T-helper 2 cell treated with Interferon-gamma antibody and Interleukin-4, amounts not matched to agents 5 μg/mL and 100 μg/mL, for 36 hours (primary cell): ENCODE results near the gene SLC38A8.

Experiments
- DNase-seq: peaks from one replicate; pipeline ENCODE4 v3.0.0; 2021; ENCODE audit warnings: low spot score
- H3K27ac Mint-ChIP-seq: one replicate; pipeline ENCODE4 v1.8.0; 2021; ENCODE audit warnings: mild to moderate bottlenecking, mixed read lengths
- H3K27me3 Mint-ChIP-seq: one replicate; pipeline ENCODE4 v1.8.0; 2021; ENCODE audit warnings: low read depth, mixed read lengths
- H3K36me3 Mint-ChIP-seq: one replicate; pipeline ENCODE4 v1.8.0; 2021; ENCODE audit warnings: low read depth, mixed read lengths
- H3K4me1 Mint-ChIP-seq: one replicate; pipeline ENCODE4 v1.8.0; 2021; ENCODE audit warnings: low read depth, mixed read lengths
- H3K4me3 Mint-ChIP-seq: one replicate; pipeline ENCODE4 v1.8.0; 2022; ENCODE audit warnings: mild to moderate bottlenecking, moderate library complexity, mixed read lengths
- H3K9me3 Mint-ChIP-seq: one replicate; pipeline ENCODE4 v1.8.0; 2021; ENCODE audit warnings: mixed read lengths

The SLC38A8 gene

GRCh38 chr16:84080813-84081212 is 38.2 kb upstream of the SLC38A8 start:
- Mint-ChIP-seq H3K9me3 (no peaks in the 10 kb centered on the region), H3K27ac (no peak overlapping the region), H3K4me3 (no peak overlapping the region), H3K36me3 (peaks cover 44% of the 10 kb centered on the region), H3K27me3 (no peaks in the 10 kb centered on the region), H3K4me1 (peaks cover 8% of the 10 kb centered on the region)
- DNase-seq = no peak

GRCh38 chr16:84080378-84080777 is 37.8 kb upstream of the SLC38A8 start:
- H3K4me3 Mint-ChIP-seq = no peak overlapping the region
- H3K4me1 Mint-ChIP-seq = peaks cover 7% of the 10 kb centered on the region
- no peak overlapping the region for H3K27ac Mint-ChIP-seq

GRCh38 chr16:84079664-84080063 is 37.1 kb upstream of the SLC38A8 start:
- Mint-ChIP-seq H3K27me3 (no peaks in the 10 kb centered on the region), H3K9me3 (no peaks in the 10 kb centered on the region), H3K27ac (no peak overlapping the region), H3K36me3 (peaks cover 42% of the 10 kb centered on the region), H3K4me3 (no peak overlapping the region), H3K4me1 (peaks cover 3% of the 10 kb centered on the region)
- no peak for DNase-seq

More at GRCh38 chr16:84080378-84080777, 37.8 kb upstream of the SLC38A8 start:
- H3K9me3 Mint-ChIP-seq = no peaks in the 10 kb centered on the region
- DNase-seq = no peak
- peaks cover 45% of the 10 kb centered on the region for H3K36me3 Mint-ChIP-seq
- no peaks in the 10 kb centered on the region for H3K27me3 Mint-ChIP-seq

- H3K36me3 Mint-ChIP-seq = peaks cover 40% of the 10 kb centered on the region
- peaks cover 2% of the 10 kb centered on the region for H3K4me1 Mint-ChIP-seq
- DNase-seq = no peak
- H3K4me3 Mint-ChIP-seq = no peak overlapping the region
- H3K27ac Mint-ChIP-seq = no peak overlapping the region
- H3K9me3 Mint-ChIP-seq = no peaks in the 10 kb centered on the region
- H3K27me3 Mint-ChIP-seq = no peaks in the 10 kb centered on the region
These were observed 32.8 kb upstream of the SLC38A8 start for GRCh38 chr16:84075376-84075775.

GRCh38 chr16:84074721-84075120 is 32.1 kb upstream of the SLC38A8 start:
- H3K9me3 Mint-ChIP-seq = no peaks in the 10 kb centered on the region
- DNase-seq = no peak
- peaks cover 37% of the 10 kb centered on the region for H3K36me3 Mint-ChIP-seq
- peaks cover 2% of the 10 kb centered on the region for H3K4me1 Mint-ChIP-seq
- H3K4me3 Mint-ChIP-seq = no peak overlapping the region
- no peaks in the 10 kb centered on the region for H3K27me3 Mint-ChIP-seq
- no peak overlapping the region for H3K27ac Mint-ChIP-seq

- no peaks in the 10 kb centered on the region for H3K9me3 Mint-ChIP-seq
- peaks cover 41% of the 10 kb centered on the region for H3K36me3 Mint-ChIP-seq
- no peak overlapping the region for H3K4me3 Mint-ChIP-seq
- no peak overlapping the region for H3K27ac Mint-ChIP-seq
- no peaks in the 10 kb centered on the region for H3K27me3 Mint-ChIP-seq
- H3K4me1 Mint-ChIP-seq = no peaks in the 10 kb centered on the region
- no peak for DNase-seq
These were observed 29.4 kb upstream of the SLC38A8 start for GRCh38 chr16:84072014-84072413.

- Mint-ChIP-seq H3K4me3 (no peak overlapping the region), H3K36me3 (peaks cover 44% of the 10 kb centered on the region), H3K27ac (no peak overlapping the region)
These were observed 28.5 kb upstream of the SLC38A8 start for GRCh38 chr16:84071121-84071520.

GRCh38 chr16:84069540-84069939 is 26.9 kb upstream of the SLC38A8 start:
- H3K4me1 Mint-ChIP-seq = no peaks in the 10 kb centered on the region
- H3K4me3 Mint-ChIP-seq = no peak overlapping the region
- DNase-seq = no peak
- H3K36me3 Mint-ChIP-seq = peaks cover 44% of the 10 kb centered on the region
- no peak overlapping the region for H3K27ac Mint-ChIP-seq
- no peaks in the 10 kb centered on the region for H3K27me3 Mint-ChIP-seq
- H3K9me3 Mint-ChIP-seq = no peaks in the 10 kb centered on the region

More at GRCh38 chr16:84071121-84071520, 28.5 kb upstream of the SLC38A8 start:
- Mint-ChIP-seq H3K4me1 (no peaks in the 10 kb centered on the region), H3K9me3 (no peaks in the 10 kb centered on the region), H3K27me3 (no peaks in the 10 kb centered on the region)
- no peak for DNase-seq

GRCh38 chr16:84068783-84069462 is 26.3 kb upstream of the SLC38A8 start:
- no peak overlapping the region for H3K4me3 Mint-ChIP-seq
- H3K9me3 Mint-ChIP-seq = no peaks in the 10 kb centered on the region
- H3K36me3 Mint-ChIP-seq = peaks cover 42% of the 10 kb centered on the region

GRCh38 chr16:84068041-84068440 is 25.4 kb upstream of the SLC38A8 start:
- DNase-seq = no peak
- no peak overlapping the region for H3K27ac Mint-ChIP-seq

More at GRCh38 chr16:84068783-84069462, 26.3 kb upstream of the SLC38A8 start:
- H3K27ac Mint-ChIP-seq = no peak overlapping the region
- DNase-seq = no peak
- no peaks in the 10 kb centered on the region for H3K4me1 Mint-ChIP-seq
- no peaks in the 10 kb centered on the region for H3K27me3 Mint-ChIP-seq

GRCh38 chr16:84067640-84068039 is 25.0 kb upstream of the SLC38A8 start:
- no peak overlapping the region for H3K27ac Mint-ChIP-seq
- H3K36me3 Mint-ChIP-seq = peaks cover 50% of the 10 kb centered on the region
- H3K4me1 Mint-ChIP-seq = peaks cover 2% of the 10 kb centered on the region

More at GRCh38 chr16:84068041-84068440, 25.4 kb upstream of the SLC38A8 start:
- H3K4me1 Mint-ChIP-seq = no peaks in the 10 kb centered on the region
- H3K27me3 Mint-ChIP-seq = no peaks in the 10 kb centered on the region
- peaks cover 46% of the 10 kb centered on the region for H3K36me3 Mint-ChIP-seq
- H3K4me3 Mint-ChIP-seq = no peak overlapping the region
- no peaks in the 10 kb centered on the region for H3K9me3 Mint-ChIP-seq

GRCh38 chr16:84065536-84066132 is 23.0 kb upstream of the SLC38A8 start:
- Mint-ChIP-seq H3K36me3 (peaks cover 43% of the 10 kb centered on the region), H3K9me3 (no peaks in the 10 kb centered on the region), H3K4me1 (peaks cover 2% of the 10 kb centered on the region), H3K27me3 (no peaks in the 10 kb centered on the region), H3K4me3 (no peak overlapping the region), H3K27ac (no peak overlapping the region)
- peak; percentile 23 for DNase-seq

More at GRCh38 chr16:84067640-84068039, 25.0 kb upstream of the SLC38A8 start:
- no peak for DNase-seq
- Mint-ChIP-seq H3K9me3 (no peaks in the 10 kb centered on the region), H3K27me3 (no peaks in the 10 kb centered on the region), H3K4me3 (no peak overlapping the region)

- no peak for DNase-seq
- H3K9me3 Mint-ChIP-seq = no peaks in the 10 kb centered on the region
- H3K4me3 Mint-ChIP-seq = no peak overlapping the region
- no peaks in the 10 kb centered on the region for H3K27me3 Mint-ChIP-seq
- peaks cover 2% of the 10 kb centered on the region for H3K4me1 Mint-ChIP-seq
- H3K36me3 Mint-ChIP-seq = peaks cover 42% of the 10 kb centered on the region
- no peak overlapping the region for H3K27ac Mint-ChIP-seq
These were observed 21.4 kb upstream of the SLC38A8 start for GRCh38 chr16:84063980-84064379.

GRCh38 chr16:84062734-84063640 is 20.4 kb upstream of the SLC38A8 start:
- Mint-ChIP-seq H3K4me3 (no peak overlapping the region), H3K27ac (no peak overlapping the region), H3K27me3 (no peaks in the 10 kb centered on the region), H3K9me3 (no peaks in the 10 kb centered on the region), H3K36me3 (peaks cover 39% of the 10 kb centered on the region), H3K4me1 (peaks cover 2% of the 10 kb centered on the region)
- DNase-seq = peak; percentile 57
